Ovary (tissue), 9 donors: Measurements from ENCODE around the gene LVRN. TPM values are rescaled to one million over a fixed set of nuclear protein-coding genes. Genes with fewer than 3 reads are reported as not detected.

Source experiments
- DNase-seq, 5 donors: peaks; one replicate each; pipeline ENCODE4 v3.0.0-alpha.2; 2019 to 2020
- H3K27ac ChIP-seq, 2 donors: fragments of 200-600 bp; one replicate each; pipeline versions ENCODE4 v1.5.1 to v1.8.0; 2019 to 2022
- H3K27me3 ChIP-seq: fragments of 200-600 bp; one replicate; pipeline ENCODE4 v1.8.0; 2022
- H3K36me3 ChIP-seq: fragments of 200-600 bp; sonication (generic); one replicate; pipeline ENCODE4 v1.5.1; 2019
- H3K4me1 ChIP-seq: one replicate; pipeline ENCODE4 v1.8.1; 2013; ENCODE audit warnings: mild to moderate bottlenecking, moderate library complexity; ENCODE audit not compliant: insufficient read depth
- H3K4me3 ChIP-seq: fragments of 200-600 bp; sonication (generic); one replicate; pipeline ENCODE4 v1.5.1; 2017
- H3K9me3 ChIP-seq, 2 donors: fragments of 200-600 bp in 1 of 2; sonication (generic) in 1 of 2; one replicate each; pipeline versions ENCODE4 v1.5.1 to v1.8.1; 2013 to 2019; ENCODE audit warnings: mild to moderate bottlenecking in 1 of 2, moderate library complexity in 1 of 2
- CTCF ChIP-seq, 3 donors: fragments of 450-650 bp in 2 of 3; fragments of 200-600 bp in 1 of 3; IDR thresholded peaks; one replicate each; pipeline versions ENCODE4 v1.5.1 to v1.8.0; 2016 to 2022; ENCODE audit warnings: antibody characterized with exemption in 3 of 3, mild to moderate bottlenecking in 1 of 3
- EP300 ChIP-seq: sonication (generic); formaldehyde crosslinking; IDR thresholded peaks from one replicate; pipeline ENCODE4 v1.6.1; 2017; ENCODE audit warnings: antibody characterized with exemption
- POLR2A ChIP-seq: fragments of 450-650 bp; IDR thresholded peaks from one replicate; pipeline ENCODE4 v1.6.1; 2017; ENCODE audit warnings: antibody characterized with exemption, mild to moderate bottlenecking, moderate library complexity
- WGBS, 3 donors: extraction: QIAGEN DNeasy Blood & Tissue Kit in 1 of 3; methylation state at CpG; one replicate each; pipeline versions ENCODE4 v1.1.5 to v1.1.7; 2013 to 2017; 5-methylcytosine and 5-hydroxymethylcytosine counted together
- intact Hi-C, 4 donors: fragments of 100-400 bp; cut with DNase I; formaldehyde crosslinking; loops; one replicate each; pipeline versions ENCODE4 v1.11.0 to v1.15.1; 2022 to 2023
- polyA plus RNA-seq, 2 donors: library from polyadenylated mRNA; stranded (reverse); fragments of 200-250 nt in 1 of 2; fragments of 350-450 nt in 1 of 2; fragmentation: Illumina TruSeq in 1 of 2; extraction: RNeasy Lipid Tissue Mini Kit (QIAGEN cat#74804) in 1 of 2; gene quantifications; one replicate each; pipeline ENCODE4 v1.2.3, GENCODE V29; 2013 to 2014
- total RNA-seq, 7 donors: library from RNA; depleted of rRNA in 2 of 7; stranded (reverse); fragments of >200 nt in 2 of 7; fragmentation: NEBNext Ultra II Directional in 3 of 7; extraction: Animal tissue kit (Norgen Biotek cat#: 25700) in 3 of 7; gene quantifications; one replicate each; pipeline versions ENCODE4 v1.1.0 to v1.2.4, GENCODE V29; 2016 to 2023
- donor health status: DM: no; HTN: no; CAD: no; lungs with moderate emphysema.
- donor health status: DM: no; HTN: no; CAD: no.
- donor health status: Bipolar disorder and iron deficiency.
- donor health status: DM: yes; HTN: yes; CAD: no.
- donor health status: DM: no; HTN: no; CAD: no.
- donor health status: DM: yes; HTN: yes; CAD: no.

The LVRN gene
- total and polyA plus RNA-seq, 9 donors: 0.53 to 5.6 (median 1.6) TPM

GRCh38 chr5:116068028-116068632 is 105.9 kb downstream of the LVRN start:
- Histone ChIP-seq H3K27me3 (no peaks in the 10 kb centered on the region), H3K36me3 (no peaks in the 10 kb centered on the region), H3K9me3 (no peaks in the 10 kb centered on the region), H3K4me1 (no peaks in the 10 kb centered on the region), H3K27ac (no peak overlapping the region), H3K4me3 (no peak overlapping the region)
- intact Hi-C loops: loop anchor here in 1 of 4 donors (10.0 kb wide), 1 partner anchor 173 kb away; no protein-coding TSS in a partner anchor
- 9 to 15% (median 12%) methylated on average over 4 of the region's 4 CpGs for WGBS, 3 donors
- TF ChIP-seq EP300 (no peak), CTCF (IDR thresholded peaks at IDR 0.05) (peak; percentile 60 to 83 (median 68))
- peak in 1 of 5 donors; percentile 52 for DNase-seq

DNA sequence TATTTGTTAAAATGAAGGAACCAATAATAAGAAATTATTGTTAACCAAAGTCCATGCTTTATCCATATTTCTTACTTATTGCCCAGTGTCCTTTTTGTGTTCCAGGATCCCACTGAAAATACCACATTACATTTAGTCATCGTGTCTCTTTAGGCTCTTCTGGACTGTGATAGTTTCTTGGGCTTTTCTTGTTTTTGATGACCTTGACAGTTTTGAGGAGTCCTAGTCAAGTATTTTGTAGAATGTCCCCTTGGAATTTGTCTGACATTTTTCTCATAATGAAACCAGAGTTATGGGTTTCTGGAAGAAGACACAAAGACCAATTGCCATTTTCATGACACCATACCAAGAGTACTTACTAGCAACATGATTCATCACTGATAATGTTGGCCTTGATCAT is 108.9 kb downstream of the LVRN start:
- no peak for DNase-seq
- no peak for TF ChIP-seq POLR2A
- Histone ChIP-seq H3K9me3 (no peaks in the 10 kb centered on the region), H3K4me1 (no peaks in the 10 kb centered on the region), H3K36me3 (no peaks in the 10 kb centered on the region), H3K27ac (no peak overlapping the region), H3K4me3 (no peak overlapping the region), H3K27me3 (no peaks in the 10 kb centered on the region)
- intact Hi-C loops: loop anchor here in 1 of 4 donors (5.0 kb wide), 1 partner anchor 184 kb away; no protein-coding TSS in a partner anchor
- 93 to 98% (median 98%) methylated on average over 1 of the region's 1 CpG for WGBS, 3 donors

GRCh38 chr5:116075191-116075831 is 113.0 kb downstream of the LVRN start:
- no peaks in the 10 kb centered on the region for H3K9me3 ChIP-seq
- H3K36me3 ChIP-seq: no peaks in the 10 kb centered on the region
- DNase-seq: no peak
- H3K4me3 ChIP-seq: no peak overlapping the region
- H3K4me1 ChIP-seq: no peaks in the 10 kb centered on the region
- TF ChIP-seq EP300: no peak
- TF ChIP-seq CTCF (IDR thresholded peaks at IDR 0.05): no peak
- no peak for TF ChIP-seq POLR2A
- H3K27ac ChIP-seq: no peak overlapping the region
- no peaks in the 10 kb centered on the region for H3K27me3 ChIP-seq
- intact Hi-C loops: no loop called here
- 53 to 59% (median 58%) methylated on average over 6 of the region's 6 CpGs for WGBS, 3 donors

DNA sequence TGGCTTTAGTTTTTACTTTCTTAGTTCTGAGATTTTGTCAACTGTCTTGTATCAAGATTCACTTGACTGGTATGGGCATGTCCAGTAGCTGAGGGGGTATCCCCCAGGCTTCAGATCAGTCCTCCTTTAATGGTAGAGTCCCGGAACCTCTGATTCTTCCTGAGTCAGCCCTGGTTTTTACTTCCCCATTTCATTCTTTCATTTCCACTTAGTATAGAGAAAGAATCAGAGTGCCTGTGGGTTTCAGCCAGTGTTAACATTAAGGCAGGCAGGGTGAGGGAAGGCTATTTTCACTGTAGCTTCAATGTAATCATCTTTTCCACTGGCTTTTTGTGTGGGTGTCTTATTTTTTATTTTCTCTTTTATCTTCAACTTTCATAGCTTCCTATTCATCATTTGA is 114.2 kb downstream of the LVRN start:
- no peaks in the 10 kb centered on the region for H3K36me3 ChIP-seq
- intact Hi-C loops: no loop called here
- no peaks in the 10 kb centered on the region for H3K4me1 ChIP-seq
- TF ChIP-seq CTCF (IDR thresholded peaks at IDR 0.05): no peak
- TF ChIP-seq EP300: no peak
- TF ChIP-seq POLR2A: no peak
- no peaks in the 10 kb centered on the region for H3K9me3 ChIP-seq
- 78 to 96% (median 86%) methylated on average over 1 of the region's 1 CpG for WGBS, 3 donors
- H3K27ac ChIP-seq: no peak overlapping the region
- no peak overlapping the region for H3K4me3 ChIP-seq
- DNase-seq: no peak
- no peaks in the 10 kb centered on the region for H3K27me3 ChIP-seq

Other genes with a start within 250 kb of the LVRN start
- gene CDO1, start 145.8 kb upstream of the LVRN start, total RNA-seq: 10 to 100 TPM in 6 of 7 donors, 1 to 10 TPM in 1; 9.2 to 36.7 (median 16.6) TPM
- 10 to 100 TPM; 12.7 to 27.3 TPM for gene CDO1, start 145.8 kb upstream of the LVRN start, polyA plus RNA-seq
- gene ATG12, start 120.9 kb upstream of the LVRN start, total RNA-seq: 10 to 100 TPM; 29.4 to 49.4 (median 33.8) TPM
- 10 to 100 TPM; 32.4 to 39.2 TPM for gene ATG12, start 120.9 kb upstream of the LVRN start, polyA plus RNA-seq
- gene AP3S1, start 120.5 kb upstream of the LVRN start, total RNA-seq: 10 to 100 TPM; 49.6 to 97.3 (median 83.7) TPM
- gene AP3S1, start 120.5 kb upstream of the LVRN start, polyA plus RNA-seq: 100 to 1,000 TPM in 1 of 2 donors, 10 to 100 TPM in 1; 87.2 to 176 TPM
- not detected for gene ARL14EPL, start 70.0 kb downstream of the LVRN start, total RNA-seq
- gene ARL14EPL, start 70.0 kb downstream of the LVRN start, polyA plus RNA-seq: under 1 TPM in 1 of 2 donors, not detected in 1; 0.88 TPM
- gene COMMD10, start 122.5 kb downstream of the LVRN start, total RNA-seq: 10 to 100 TPM; 24.1 to 45.9 (median 26.5) TPM
- 10 to 100 TPM; 19.6 to 24.5 TPM for gene COMMD10, start 122.5 kb downstream of the LVRN start, polyA plus RNA-seq